H9 (cell line): ENCODE data around the gene SPCS1. TPM values are rescaled to one million over a fixed set of nuclear protein-coding genes. Genes with fewer than 3 reads are reported as not detected.

Source experiments
- DNase-seq: peaks from one replicate; pipeline ENCODE4 v3.0.0-alpha.2; 2017
- H2AFZ ChIP-seq: one replicate; pipeline ENCODE4 v1.6.1; 2013; ENCODE audit warnings: mild to moderate bottlenecking, low read length, control low read depth, moderate library complexity
- H2AK5ac ChIP-seq: 2 replicates; pipeline ENCODE4 v1.6.1; 2013; ENCODE audit warnings: low read length, control low read depth, mixed read lengths; ENCODE audit not compliant: insufficient read length
- H2BK120ac ChIP-seq: one replicate; pipeline ENCODE4 v1.6.1; 2013; ENCODE audit warnings: low read depth, mild to moderate bottlenecking, low read length, control low read depth, inconsistent platforms; ENCODE audit not compliant: poor library complexity, severe bottlenecking
- H2BK12ac ChIP-seq: 2 replicates; pipeline ENCODE4 v1.6.1; 2013; ENCODE audit warnings: low read length, control low read depth, mixed read lengths, low read depth; ENCODE audit not compliant: insufficient read length
- H2BK15ac ChIP-seq: 2 replicates; pipeline ENCODE4 v1.6.1; 2013; ENCODE audit warnings: low read depth, low read length, control low read depth
- H2BK20ac ChIP-seq: one replicate; pipeline ENCODE4 v1.6.1; 2013; ENCODE audit warnings: low read depth, mild to moderate bottlenecking, low read length, control low read depth, inconsistent platforms; ENCODE audit not compliant: poor library complexity, severe bottlenecking
- H2BK5ac ChIP-seq: 2 replicates; pipeline ENCODE4 v1.6.1; 2013; ENCODE audit warnings: low read length, control low read depth, mixed read lengths; ENCODE audit not compliant: insufficient read length
- H3K14ac ChIP-seq: 2 replicates; pipeline ENCODE4 v1.6.1; 2013; ENCODE audit warnings: low read length, control low read depth; ENCODE audit not compliant: insufficient read depth
- H3K18ac ChIP-seq: 2 replicates; pipeline ENCODE4 v1.6.1; 2013; ENCODE audit warnings: low read depth, mild to moderate bottlenecking, mixed read lengths, low read length, control low read depth; ENCODE audit not compliant: insufficient read length
- H3K23ac ChIP-seq: 2 replicates; pipeline ENCODE4 v1.6.1; 2013; ENCODE audit warnings: low read length, control low read depth, mixed read lengths, low read depth; ENCODE audit not compliant: insufficient read length
- H3K23me2 ChIP-seq: 2 replicates; pipeline ENCODE4 v1.6.1; 2013; ENCODE audit warnings: low read depth, mild to moderate bottlenecking, mixed read lengths, low read length, control low read depth; ENCODE audit not compliant: insufficient read length, poor library complexity, severe bottlenecking
- H3K27ac ChIP-seq: 2 replicates; pipeline ENCODE4 v1.5.1; 2013; ENCODE audit warnings: low read length, control low read depth, mixed read lengths, low read depth; ENCODE audit not compliant: insufficient read length
- H3K27me3 ChIP-seq: 2 replicates; pipeline ENCODE4 v1.6.1; 2013; ENCODE audit warnings: low read length, control low read depth, inconsistent platforms; ENCODE audit not compliant: insufficient read depth
- H3K4ac ChIP-seq: 2 replicates; pipeline ENCODE4 v1.6.1; 2013; ENCODE audit warnings: low read depth, mild to moderate bottlenecking, control low read depth, inconsistent platforms, low read length, moderate library complexity
- H3K4me1 ChIP-seq: 2 replicates; pipeline ENCODE4 v1.6.1; 2013; ENCODE audit warnings: low read length, control low read depth, inconsistent platforms; ENCODE audit not compliant: insufficient read depth
- H3K4me2 ChIP-seq: 2 replicates; pipeline ENCODE4 v1.6.1; 2013; ENCODE audit warnings: low read length, control low read depth, mixed read lengths; ENCODE audit not compliant: insufficient read length, insufficient read depth
- H3K56ac ChIP-seq: 2 replicates; pipeline ENCODE4 v1.6.1; 2013; ENCODE audit warnings: low read depth, mild to moderate bottlenecking, mixed read lengths, low read length, control low read depth; ENCODE audit not compliant: insufficient read length
- H3K79me1 ChIP-seq: 2 replicates; pipeline ENCODE4 v1.6.1; 2013; ENCODE audit warnings: low read depth, mild to moderate bottlenecking, moderate library complexity, low read length, control low read depth, inconsistent platforms; ENCODE audit not compliant: insufficient read depth, poor library complexity, severe bottlenecking
- H3K79me2 ChIP-seq: 2 replicates; pipeline ENCODE4 v1.6.1; 2013; ENCODE audit warnings: low read length, control low read depth, inconsistent platforms; ENCODE audit not compliant: insufficient read depth
- H3K9ac ChIP-seq: 2 replicates; pipeline ENCODE4 v1.6.1; 2013; ENCODE audit warnings: low read length, control low read depth, mixed read lengths; ENCODE audit not compliant: insufficient read length; ENCODE audit errors: extremely low read depth
- H3K9me3 ChIP-seq: one replicate; pipeline ENCODE4 v1.6.1; 2013; ENCODE audit warnings: low read depth, low read length, inconsistent platforms; ENCODE audit not compliant: control insufficient read depth
- H3T11ph ChIP-seq: one replicate; pipeline ENCODE4 v1.6.1; 2013; ENCODE audit warnings: mild to moderate bottlenecking, low read length, control low read depth, inconsistent platforms
- H4K20me1 ChIP-seq: one replicate; pipeline ENCODE4 v1.6.1; 2013; ENCODE audit not compliant: control insufficient read depth, insufficient read length, insufficient read depth
- H4K5ac ChIP-seq: 2 replicates; pipeline ENCODE4 v1.6.1; 2013; ENCODE audit warnings: low read depth, mild to moderate bottlenecking, mixed read lengths, low read length, control low read depth; ENCODE audit not compliant: insufficient read length
- H4K8ac ChIP-seq: replicated peaks from 2 replicates; pipeline ENCODE4 v1.6.1; 2013; ENCODE audit warnings: low read length, control low read depth, mixed read lengths, low read depth; ENCODE audit not compliant: insufficient read length
- H4K91ac ChIP-seq: 2 replicates; pipeline ENCODE4 v1.6.1; 2013; ENCODE audit warnings: low read depth, mild to moderate bottlenecking, moderate library complexity, mixed read lengths, low read length, control low read depth; ENCODE audit not compliant: insufficient read length
- H3K27ac Mint-ChIP-seq, 3 experiments: 2 replicates in 2 of 3; 3 replicates in 1 of 3; pipeline ENCODE4 v1.8.0; 2020 to 2021; ENCODE audit warnings: mixed read lengths in 3 of 3, mild to moderate bottlenecking in 1 of 3, moderate library complexity in 1 of 3
- H3K27me3 Mint-ChIP-seq: 2 replicates; pipeline ENCODE4 v1.8.0; 2021; ENCODE audit warnings: low read depth, mild to moderate bottlenecking, moderate library complexity, mixed read lengths
- H3K36me3 Mint-ChIP-seq, 3 experiments: 2 replicates in 2 of 3; 3 replicates in 1 of 3; pipeline ENCODE4 v1.8.0; 2020 to 2021; ENCODE audit warnings: low read depth in 3 of 3, mixed read lengths in 3 of 3; ENCODE audit not compliant: insufficient read depth in 1 of 3
- H3K4me1 Mint-ChIP-seq, 2 experiments: 2 replicates each; pipeline ENCODE4 v1.8.0; 2020; ENCODE audit warnings: mixed read lengths in 2 of 2
- H3K4me3 Mint-ChIP-seq, 2 experiments: 2 replicates in 1 of 2; 3 replicates in 1 of 2; pipeline ENCODE4 v1.8.0; 2020 to 2021; ENCODE audit warnings: mild to moderate bottlenecking in 2 of 2, mixed read lengths in 2 of 2, moderate library complexity in 1 of 2
- H3K9me3 Mint-ChIP-seq, 2 experiments: 2 replicates in 1 of 2; 3 replicates in 1 of 2; pipeline ENCODE4 v1.8.0; 2020; ENCODE audit warnings: mild to moderate bottlenecking in 2 of 2, mixed read lengths in 2 of 2, moderate library complexity in 1 of 2
- CTCF ChIP-seq: fragments of 200-600 bp; sonication (generic); conservative IDR thresholded peaks from 3 replicates; pipeline ENCODE4 v1.8.0; 2021; ENCODE audit warnings: antibody characterized with exemption, mild to moderate bottlenecking
- WGBS: extraction: QIAGEN DNeasy Blood & Tissue Kit; methylation state at CpG from one replicate; pipeline ENCODE4 v1.1.7; 2013; ENCODE audit warnings: missing lambda C conversion rate, low lambda C conversion rate, mixed read lengths; ENCODE audit not compliant: insufficient read length; ENCODE audit errors: extremely low coverage; 5-methylcytosine and 5-hydroxymethylcytosine counted together
- total RNA-seq: library from RNA; stranded (reverse); gene quantifications from 2 replicates; pipeline ENCODE4 v1.2.1, GENCODE V29; 2021

The SPCS1 gene
- total RNA-seq, 1 experiment from 2014 or later: 106 TPM

GRCh38 chr3:52722491-52722890 is 16.6 kb downstream of the SPCS1 start:
- no peaks in the 10 kb centered on the region for H3K4me1 ChIP-seq
- H2AFZ ChIP-seq: no peak overlapping the region
- no peak overlapping the region for H2BK15ac ChIP-seq
- Mint-ChIP-seq H3K27ac (no peak overlapping the region), H3K4me3 (no peak overlapping the region), H3K27me3 (no peaks in the 10 kb centered on the region), H3K4me1 (no peaks in the 10 kb centered on the region), H3K36me3 (peaks cover 6 to 9% (median 8%) of the 10 kb centered on the region in 3 experiments), H3K9me3 (peaks cover 2 to 3% of the 10 kb centered on the region in 2 experiments; a peak in 2 of 5 replicates)
- no peak for TF ChIP-seq CTCF
- H3K27ac ChIP-seq: no peak overlapping the region
- no peaks in the 10 kb centered on the region for H3K79me2 ChIP-seq
- no peaks in the 10 kb centered on the region for H3K9me3 ChIP-seq
- H3K23me2 ChIP-seq: no peaks in the 10 kb centered on the region
- WGBS: no CpG with 5 or more reads among the region's 7 CpGs
- no peak overlapping the region for H3K56ac ChIP-seq
- H4K91ac ChIP-seq: no peak overlapping the region
- no peaks in the 10 kb centered on the region for H4K20me1 ChIP-seq
- no peak overlapping the region for H3K14ac ChIP-seq
- DNase-seq: no peak
- H3K27me3 ChIP-seq: no peaks in the 10 kb centered on the region
- no peak overlapping the region for H3T11ph ChIP-seq
- H3K4ac ChIP-seq: no peak overlapping the region
- no peak overlapping the region for H3K9ac ChIP-seq
- no peak overlapping the region for H4K5ac ChIP-seq
- no peak overlapping the region for H2BK20ac ChIP-seq
- no peak overlapping the region for H2AK5ac ChIP-seq
- no peak overlapping the region for H2BK5ac ChIP-seq
- H3K23ac ChIP-seq: no peak overlapping the region
- no peak overlapping the region for H4K8ac ChIP-seq
- H2BK12ac ChIP-seq: no peak overlapping the region
- no peaks in the 10 kb centered on the region for H3K79me1 ChIP-seq
- no peak overlapping the region for H3K18ac ChIP-seq
- no peak overlapping the region for H3K4me2 ChIP-seq
- H2BK120ac ChIP-seq: no peak overlapping the region
